ENCODE data around the gene C1QL4. TPM values are rescaled to one million over a fixed set of nuclear protein-coding genes. Genes with fewer than 3 reads are reported as not detected.
"Not testable (repeated sequence)": the region's sequence is repeated elsewhere in the genome, so short reads cannot be mapped to it uniquely, and the experiment has no call there.

Gene C1QL4
- polyA plus RNA-seq (13.7 and 15.4 TPM in 2 replicates), polyA minus RNA-seq (7.4 and 8.0 TPM in 2 replicates)

GRCh38 chr12:49336645-49337584, at the start of gene C1QL4:
Gene C1QL4 (minus strand): TSS chr12:49337188. CDS start chr12:49336477, 711 bp downstream.
- no peaks in the 10 kb centered on the region for H3K79me2 ChIP-seq (replicated peaks; ENCODE audit: insufficient read depth, low read length)
- no peaks in the 10 kb centered on the region for H3K9me2 ChIP-seq (ENCODE audit: insufficient read depth, low read length)
- no peaks in the 10 kb centered on the region for H3K9me3 ChIP-seq (ENCODE audit: low read length)
- H3K27ac ChIP-seq (ENCODE audit: low read length): peak within 1 kb of the TSS; percentile 71
- H3K4me3 ChIP-seq (ENCODE audit: low read length): peak within 1 kb of the TSS; percentile 69
- no peaks in the 10 kb centered on the region for H4K20me1 ChIP-seq (ENCODE audit: insufficient read depth)
- H3K9ac ChIP-seq (ENCODE audit: low read length): peak within 1 kb of the TSS; percentile 58
- H3K27me3 ChIP-seq (ENCODE audit: insufficient read depth, low read depth, low read length): peaks cover 89% of the 10 kb centered on the region
- H2AFZ ChIP-seq (ENCODE audit: low read depth, low read length): peak within 1 kb of the TSS; percentile 14
- H3F3A ChIP-seq (ENCODE audit: insufficient read depth, low read length, poor library complexity, severe bottlenecking): no peaks in the 10 kb centered on the region
- H3K36me3 ChIP-seq (ENCODE audit: insufficient read depth, low read length): no peaks in the 10 kb centered on the region
- no peak for TF ChIP-seq TAF1 (IDR thresholded peaks at IDR 0.05; ENCODE audit: low read depth)
- no peak for TF ChIP-seq REST (IDR thresholded peaks at IDR 0.05; ENCODE audit: borderline replicate concordance)
- peak; percentile 53 for TF ChIP-seq RAD21 (conservative IDR thresholded peaks at IDR 0.05)
- TF ChIP-seq CTCF (IDR thresholded peaks at IDR 0.05; ENCODE audit: poor library complexity, severe bottlenecking): peak; percentile 79
- TF ChIP-seq SMC3 (conservative IDR thresholded peaks at IDR 0.05; ENCODE audit: poor library complexity): peak; percentile 58
- TF ChIP-seq MXI1 (conservative IDR thresholded peaks at IDR 0.05; ENCODE audit: poor library complexity, severe bottlenecking): no peak
- TF ChIP-seq POLR2AphosphoS5 (IDR thresholded peaks at IDR 0.05): peak; percentile 32
- no peak for TF ChIP-seq EZH2 (IDR thresholded peaks at IDR 0.05; ENCODE audit: borderline replicate concordance, insufficient read depth, low read length, poor library complexity, severe bottlenecking)
- no peak for TF ChIP-seq EP300 (conservative IDR thresholded peaks at IDR 0.05; ENCODE audit: poor library complexity, severe bottlenecking)
- H3K4me2 ChIP-seq (ENCODE audit: low read length): peak within 1 kb of the TSS; percentile 43

- not testable (repeated sequence) for H3F3A ChIP-seq (ENCODE audit: insufficient read depth, low read length, poor library complexity, severe bottlenecking); H3K9ac ChIP-seq (ENCODE audit: low read length); H3K9me3 ChIP-seq (ENCODE audit: low read length); H3K36me3 ChIP-seq (ENCODE audit: insufficient read depth, low read length); H4K20me1 ChIP-seq (ENCODE audit: insufficient read depth); H3K27me3 ChIP-seq (ENCODE audit: insufficient read depth, low read depth, low read length); H3K27ac ChIP-seq (ENCODE audit: low read length); H2AFZ ChIP-seq (ENCODE audit: low read depth, low read length); H3K9me2 ChIP-seq (ENCODE audit: insufficient read depth, low read length); H3K4me2 ChIP-seq (ENCODE audit: low read length); H3K4me3 ChIP-seq (ENCODE audit: low read length)
- H3K79me2 ChIP-seq (replicated peaks; ENCODE audit: insufficient read depth, low read length): peaks cover 11% of the 10 kb centered on the region
These were observed 43.2 kb upstream of the C1QL4 start for GRCh38 chr12:49380184-49380583.
